SK-N-SH (cell line): ENCODE data around the gene ZCCHC10. TPM values are rescaled to one million over a fixed set of nuclear protein-coding genes. Genes with fewer than 3 reads are reported as not detected.

Experiments used
- CTCF ChIA-PET: fragments of 300-600, 350-600 bp; formaldehyde crosslinking; extraction: SDS; loops from one replicate; lab custom pipeline; 2021; lab: Yijun Ruan, JAX
- POLR2A ChIA-PET: fragments of 350-600 bp; sonication (Branson Sonifier 250); formaldehyde crosslinking; extraction: SDS; loops from one replicate; lab custom pipeline; 2020; ENCODE audit warnings: antibody characterized with exemption, inconsistent platforms; lab: Yijun Ruan, JAX
- DNase-seq: peaks from one replicate; pipeline ENCODE4 v3.0.0; 2012
- H2AFZ ChIP-seq: fragments of 200-600 bp; sonication (generic); 2 replicates; pipeline ENCODE4 v1.8.1; 2016; ENCODE audit warnings: antibody characterized with exemption, mild to moderate bottlenecking, low read depth
- H3F3A ChIP-seq: fragments of 200-600 bp; sonication (generic); replicated peaks from 2 replicates; pipeline ENCODE3; 2016; ENCODE audit warnings: antibody characterized with exemption, mild to moderate bottlenecking; ENCODE audit not compliant: insufficient read depth
- H3K27ac ChIP-seq, 2 experiments: fragments of 200-500 bp in 1 of 2; fragments of 200-600 bp in 1 of 2; sonication (Bioruptor generic) in 1 of 2; sonication (generic), shearing (Covaris generic) in 1 of 2; 2 replicates each; pipeline versions ENCODE4 v1.5.1 to v1.6.1; 2014 to 2016; ENCODE audit warnings: low read depth in 2 of 2, inconsistent platforms in 1 of 2, low read length in 1 of 2, mild to moderate bottlenecking in 1 of 2, mixed read lengths in 1 of 2
- H3K27me3 ChIP-seq: fragments of 200-600 bp; sonication (generic), shearing (Covaris generic); 2 replicates; pipeline ENCODE4 v1.6.1; 2016; ENCODE audit warnings: mixed run types; ENCODE audit not compliant: insufficient read depth
- H3K36me3 ChIP-seq, 2 experiments: fragments of 200-500 bp in 1 of 2; fragments of 200-600 bp in 1 of 2; sonication (Bioruptor generic) in 1 of 2; sonication (generic) in 1 of 2; replicated peaks in 1 of 2; 2 replicates each; pipeline versions ENCODE3 to v1.5.1; 2014 to 2016; ENCODE audit warnings: low read length in 1 of 2, mild to moderate bottlenecking in 1 of 2; ENCODE audit not compliant: insufficient read depth in 2 of 2, control insufficient read depth in 1 of 2
- H3K4me1 ChIP-seq, 2 experiments: fragments of 200-500 bp in 1 of 2; fragments of 200-600 bp in 1 of 2; sonication (Bioruptor generic) in 1 of 2; sonication (generic), shearing (Covaris generic) in 1 of 2; 2 replicates each; pipeline versions ENCODE4 v1.5.1 to v1.6.1; 2014 to 2016; ENCODE audit warnings: low read depth in 1 of 2, low read length in 1 of 2, mixed run types in 1 of 2; ENCODE audit not compliant: insufficient read depth in 2 of 2, control insufficient read depth in 1 of 2
- H3K4me2 ChIP-seq: fragments of 200-600 bp; sonication (generic), shearing (Covaris generic); 2 replicates; pipeline ENCODE4 v1.6.1; 2017; ENCODE audit warnings: mixed run types
- H3K4me3 ChIP-seq, 2 experiments: fragments of 200-500 bp in 1 of 2; fragments of 200-600 bp in 1 of 2; sonication (Bioruptor generic) in 1 of 2; sonication (generic), shearing (Covaris generic) in 1 of 2; 2 replicates each; pipeline versions ENCODE4 v1.5.1 to v1.8.1; 2014 to 2016; ENCODE audit warnings: low read depth in 2 of 2, inconsistent platforms in 1 of 2, low read length in 1 of 2, mild to moderate bottlenecking in 1 of 2, mixed read lengths in 1 of 2, moderate library complexity in 1 of 2
- H3K79me2 ChIP-seq: fragments of 200-600 bp; sonication (generic); 2 replicates; pipeline ENCODE4 v1.8.1; 2017; ENCODE audit warnings: mild to moderate bottlenecking; ENCODE audit not compliant: insufficient read depth
- H3K9ac ChIP-seq: fragments of 200-600 bp; sonication (generic); 2 replicates; pipeline ENCODE4 v1.6.1; 2017; ENCODE audit warnings: mixed run types
- H3K9me2 ChIP-seq: fragments of 200-600 bp; sonication (generic); 2 replicates; pipeline ENCODE4 v1.6.1; 2017; ENCODE audit warnings: mixed run types
- H3K9me3 ChIP-seq: fragments of 200-600 bp; sonication (generic); 2 replicates; pipeline ENCODE4 v1.6.1; 2017; ENCODE audit warnings: mixed run types, mild to moderate bottlenecking, moderate library complexity
- H4K20me1 ChIP-seq: fragments of 200-600 bp; sonication (generic); 2 replicates; pipeline ENCODE4 v1.6.1; 2017; ENCODE audit warnings: mild to moderate bottlenecking, mixed run types; ENCODE audit not compliant: insufficient read depth
- CHD2 ChIP-seq: fragments of 150-350 bp; IDR thresholded peaks from 2 replicates; pipeline ENCODE4 v1.6.1; 2018; ENCODE audit warnings: low read length; ENCODE audit not compliant: partially characterized antibody
- CTCF ChIP-seq: fragments of 200-600 bp; sonication (generic); IDR thresholded peaks from 2 replicates; pipeline ENCODE4 v1.6.1; 2017; ENCODE audit warnings: antibody characterized with exemption, mild to moderate bottlenecking, moderate library complexity
- EP300 ChIP-seq, 2 experiments: IDR thresholded peaks; 2 replicates each; pipeline versions ENCODE4 v1.4.0 to v1.6.1; 2012; ENCODE audit warnings: borderline replicate concordance in 1 of 2, low read depth in 1 of 2, low read length in 1 of 2
- FOSL2 ChIP-seq: IDR thresholded peaks from 2 replicates; pipeline ENCODE4 v1.4.0; 2012; ENCODE audit warnings: low read depth, mild to moderate bottlenecking, moderate library complexity, borderline replicate concordance
- RCOR1 ChIP-seq: fragments of 150-350 bp; IDR thresholded peaks from 2 replicates; pipeline ENCODE4 v1.6.1; 2017; ENCODE audit warnings: antibody characterized with exemption, low read length
- REST ChIP-seq: IDR thresholded peaks from 2 replicates; pipeline ENCODE4 v1.6.1; 2012; ENCODE audit warnings: mild to moderate bottlenecking, low read depth, low read length, moderate library complexity
- WGBS: methylation state at CpG from one replicate; pipeline ENCODE4 v1.1.6; 2017; ENCODE audit warnings: low lambda C conversion rate; 5-methylcytosine and 5-hydroxymethylcytosine counted together
- polyA plus RNA-seq, 3 experiments: library from polyadenylated mRNA; depleted of rRNA; stranded (reverse); fragments of >200 nt; gene quantifications; 2 replicates each; pipeline ENCODE4 v1.2.3, GENCODE V29; 2012

The ZCCHC10 gene
- polyA plus RNA-seq, 1 of the 3 experiments (the other 2 are of a cell fraction): 28.4 TPM

- no peak for TF ChIP-seq REST
- TF ChIP-seq, all 33 proteins: peak for 0
These were observed 24.8 kb upstream of the ZCCHC10 start (continued) for GRCh38 chr5:133051061-133051541.

GRCh38 chr5:133050521-133050920, 24.2 kb upstream of the ZCCHC10 start:
- peak overlapping the region; percentile 97 to 99 for H3K27ac ChIP-seq
- CTCF ChIA-PET: no interaction called here

GRCh38 chr5:133049726-133050048, 23.3 kb upstream of the ZCCHC10 start:
- Histone ChIP-seq H3K9me2 (no peaks in the 10 kb centered on the region), H3K9ac (peak overlapping the region; percentile 28; the same call in 1 of the 2 replicates), H3K79me2 (peaks cover 43% of the 10 kb centered on the region), H3F3A (peaks cover 42% of the 10 kb centered on the region), H3K4me2 (peak overlapping the region; percentile 55), H3K36me3 (peaks cover 0 to 2% of the 10 kb centered on the region in 2 experiments), H2AFZ (no peak overlapping the region), H3K9me3 (no peaks in the 10 kb centered on the region), H3K4me3 (peak overlapping the region in 1 of 2 experiments; percentile 16; a peak in 2 of 4 replicates), H4K20me1 (peaks cover 19% of the 10 kb centered on the region), H3K4me1 (peaks cover 11 to 25% of the 10 kb centered on the region in 2 experiments; a peak in 3 of 4 replicates), H3K27me3 (no peaks in the 10 kb centered on the region), H3K27ac (peak overlapping the region; percentile 97 to 99)
- TF ChIP-seq CTCF: no peak
- TF ChIP-seq CHD2: peak; percentile 38
- TF ChIP-seq EP300 (IDR thresholded peaks at IDR 0.05; ENCODE audit: borderline replicate concordance in 1 of 2, low read depth in 1 of 2, low read length in 1 of 2): peak in 1 of 2 experiments; percentile 20; a peak in 1 of 4 replicates
- TF ChIP-seq RCOR1: 0 out of 2 replicates have a peak, but pooled peaks have one; percentile 26
- WGBS: 4% methylated on average over 1 of the region's 1 CpG
- peak; percentile 63 for DNase-seq
- ChIA-PET CTCF (interaction anchor here (0.7 to 1.4 kb wide), 3 partner anchors 10 to 931 kb away, joined by 3 read pairs; no protein-coding TSS in a partner anchor), POLR2A (interaction anchor here (1.0 kb wide), 1 partner anchor 9 kb away, joined by 3 read pairs; no protein-coding TSS in a partner anchor)

More at GRCh38 chr5:133050521-133050920, 24.2 kb upstream of the ZCCHC10 start:
- H3K27me3 ChIP-seq: no peaks in the 10 kb centered on the region
- peak overlapping the region; percentile 96 for H3K4me2 ChIP-seq
- H3K4me3 ChIP-seq: peak overlapping the region; percentile 97
- H3K4me1 ChIP-seq: peaks cover 11 to 25% of the 10 kb centered on the region in 2 experiments; a peak in 3 of 4 replicates
- 0 out of 2 replicates have a peak overlapping the region, but pooled peaks have one; percentile 0 for H2AFZ ChIP-seq
- peaks cover 0 to 3% of the 10 kb centered on the region in 2 experiments for H3K36me3 ChIP-seq
- peaks cover 46% of the 10 kb centered on the region for H3F3A ChIP-seq
- H3K9me2 ChIP-seq: no peaks in the 10 kb centered on the region
- peaks cover 28% of the 10 kb centered on the region for H4K20me1 ChIP-seq
- POLR2A ChIA-PET: interaction anchor here (0.9 kb wide), 1 partner anchor 63 kb away, joined by 3 read pairs; no protein-coding TSS in a partner anchor
- DNase-seq: no peak
- no peaks in the 10 kb centered on the region for H3K9me3 ChIP-seq
- peak overlapping the region; percentile 99 for H3K9ac ChIP-seq
- H3K79me2 ChIP-seq: peaks cover 52% of the 10 kb centered on the region
- no peak for TF ChIP-seq RCOR1
- TF ChIP-seq CTCF: no peak
- no peak for TF ChIP-seq FOSL2
- TF ChIP-seq, all 33 proteins: peak for 0
- WGBS: 54% methylated on average over 4 of the region's 4 CpGs
